CD14-positive monocyte (primary cell): ENCODE data around the gene GATA1. TPM values are rescaled to one million over a fixed set of nuclear protein-coding genes. Genes with fewer than 3 reads are reported as not detected.

Experiments used
- DNase-seq, 3 donors: peaks; one replicate each; pipeline ENCODE4 v3.0.0-alpha.2; 2011 to 2022
- H2AFZ ChIP-seq: 2 replicates; pipeline ENCODE4 v1.6.0; 2012; ENCODE audit warnings: mild to moderate bottlenecking, low read depth, low read length, inconsistent platforms; ENCODE audit not compliant: insufficient read depth, poor library complexity, severe bottlenecking
- H3K27ac ChIP-seq, 2 donors: 1 replicate in 1 of 2; 2 replicates in 1 of 2; pipeline ENCODE4 v1.5.1; 2012 to 2013; ENCODE audit warnings: low read length in 2 of 2, control low read depth in 1 of 2, inconsistent platforms in 1 of 2, low read depth in 1 of 2, mild to moderate bottlenecking in 1 of 2
- H3K27me3 ChIP-seq, 2 donors: one replicate each; pipeline versions ENCODE4 v1.6.0 to v1.6.1; 2011 to 2013; ENCODE audit warnings: low read length in 2 of 2; ENCODE audit not compliant: control insufficient read depth in 2 of 2, insufficient read depth in 2 of 2
- H3K36me3 ChIP-seq, 2 donors: replicated peaks in 1 of 2; 1 replicate in 1 of 2; 2 replicates in 1 of 2; pipeline versions ENCODE4 v1.5.1 to v1.6.1; 2012 to 2013; ENCODE audit warnings: low read length in 2 of 2, control low read depth in 1 of 2, inconsistent platforms in 1 of 2, mild to moderate bottlenecking in 1 of 2; ENCODE audit not compliant: insufficient read depth in 2 of 2, control insufficient read depth in 1 of 2
- H3K4me1 ChIP-seq, 2 donors: 1 replicate in 1 of 2; 2 replicates in 1 of 2; pipeline versions ENCODE4 v1.5.1 to v1.6.1; 2012 to 2013; ENCODE audit warnings: low read length in 2 of 2, control low read depth in 1 of 2, inconsistent platforms in 1 of 2, mild to moderate bottlenecking in 1 of 2, moderate library complexity in 1 of 2; ENCODE audit not compliant: insufficient read depth in 2 of 2, control insufficient read depth in 1 of 2
- H3K4me2 ChIP-seq: replicated peaks from 2 replicates; pipeline ENCODE3; 2012; ENCODE audit warnings: low read length, moderate library complexity, mild to moderate bottlenecking; ENCODE audit not compliant: poor library complexity, severe bottlenecking; ENCODE audit errors: extremely low read depth
- H3K4me3 ChIP-seq, 3 experiments: fragments of 200-600 bp in 1 of 3; sonication (generic) in 1 of 3; replicated peaks in 1 of 3; 1 replicate in 2 of 3; 2 replicates in 1 of 3; pipeline ENCODE4 v1.5.1; 2011 to 2013; ENCODE audit warnings: low read length in 3 of 3, mild to moderate bottlenecking in 3 of 3, control low read depth in 2 of 3, low read depth in 2 of 3, inconsistent platforms in 1 of 3, moderate library complexity in 1 of 3
- H3K79me2 ChIP-seq: 2 replicates; pipeline ENCODE4 v1.6.0; 2012; ENCODE audit warnings: mild to moderate bottlenecking, control low read depth, inconsistent platforms, low read length, moderate library complexity; ENCODE audit not compliant: insufficient read depth
- H3K9ac ChIP-seq: 2 replicates; pipeline ENCODE4 v1.6.0; 2017; ENCODE audit warnings: low read length, mild to moderate bottlenecking; ENCODE audit not compliant: insufficient read depth, poor library complexity, severe bottlenecking
- H3K9me3 ChIP-seq, 2 donors: replicated peaks in 1 of 2; 1 replicate in 1 of 2; 2 replicates in 1 of 2; pipeline versions ENCODE4 v1.5.1 to v1.6.1; 2012 to 2013; ENCODE audit warnings: low read length in 2 of 2, control low read depth in 1 of 2; ENCODE audit not compliant: control insufficient read depth in 1 of 2, insufficient read depth in 1 of 2
- H4K20me1 ChIP-seq: 2 replicates; pipeline ENCODE4 v1.6.0; 2012; ENCODE audit warnings: mild to moderate bottlenecking, low read length, control low read depth, moderate library complexity; ENCODE audit not compliant: insufficient read depth
- H3K27ac Mint-ChIP-seq, 7 donors: one replicate each; pipeline ENCODE4 v1.8.0; 2020; ENCODE audit warnings: mild to moderate bottlenecking in 7 of 7, mixed read lengths in 7 of 7, moderate library complexity in 6 of 7, inconsistent platforms in 2 of 7
- H3K27me3 Mint-ChIP-seq, 3 donors: one replicate each; pipeline ENCODE4 v1.8.0; 2021 to 2022; ENCODE audit warnings: low read depth in 3 of 3, mild to moderate bottlenecking in 3 of 3, mixed read lengths in 3 of 3, moderate library complexity in 3 of 3, inconsistent platforms in 1 of 3
- H3K36me3 Mint-ChIP-seq, 2 donors: one replicate each; pipeline ENCODE4 v1.8.0; 2020; ENCODE audit warnings: mixed read lengths in 2 of 2, inconsistent platforms in 1 of 2, mild to moderate bottlenecking in 1 of 2
- H3K4me1 Mint-ChIP-seq: one replicate; pipeline ENCODE4 v1.8.0; 2020; ENCODE audit warnings: mild to moderate bottlenecking, mixed read lengths
- H3K4me3 Mint-ChIP-seq, 2 donors: one replicate each; pipeline ENCODE4 v1.8.0; 2020; ENCODE audit warnings: mild to moderate bottlenecking in 2 of 2, mixed read lengths in 2 of 2, moderate library complexity in 1 of 2
- H3K9me3 Mint-ChIP-seq, 7 donors: one replicate each; pipeline ENCODE4 v1.8.0; 2020 to 2022; ENCODE audit warnings: mixed read lengths in 7 of 7, mild to moderate bottlenecking in 6 of 7, moderate library complexity in 6 of 7, inconsistent platforms in 2 of 7
- CTCF ChIP-seq: fragments of 200-600 bp; IDR thresholded peaks from one replicate; pipeline ENCODE4 v1.8.0; 2022; ENCODE audit warnings: antibody characterized with exemption, mild to moderate bottlenecking
- WGBS: methylation state at CpG from one replicate; pipeline ENCODE4 v1.1.5; 2013; ENCODE audit warnings: missing lambda C conversion rate; ENCODE audit not compliant: insufficient coverage; 5-methylcytosine and 5-hydroxymethylcytosine counted together
- intact Hi-C, 2 donors: fragments of 100-400 bp; cut with micrococcal nuclease; formaldehyde crosslinking; loops; one replicate each; pipeline versions ENCODE4 v1.15.0 to v1.15.1; 2023
- polyA plus RNA-seq, 3 donors: library from polyadenylated mRNA; depleted of rRNA in 1 of 3; unstranded in 2 of 3; stranded (reverse) in 1 of 3; fragments of 300-500 nt in 2 of 3; fragments of >200 nt in 1 of 3; fragmentation: Illumina TruSeq in 2 of 3; gene quantifications; 1 replicate in 2 of 3; 2 replicates in 1 of 3; pipeline ENCODE4 v1.2.3, GENCODE V29; 2012 to 2021

Gene GATA1
- polyA plus RNA-seq, 3 donors = not detected

GRCh38 chrX:48794911-48795515 lies 8.6 kb downstream of the GATA1 start:
- H3K27me3 ChIP-seq = no peaks in the 10 kb centered on the region
- TF ChIP-seq CTCF = no peak
- Mint-ChIP-seq H3K4me1 (peaks cover 7% of the 10 kb centered on the region), H3K9me3 (no peaks in the 10 kb centered on the region), H3K27ac (peak overlapping the region in 1 of 7 donors; percentile 40), H3K27me3 (peaks cover 0 to 5% (median 0%) of the 10 kb centered on the region in 3 donors), H3K36me3 (no peaks in the 10 kb centered on the region), H3K4me3 (no peak overlapping the region)
- intact Hi-C loops = loop anchor here in 1 of 2 donors (10.0 kb wide), 1 partner anchor 50 kb away; no protein-coding TSS in a partner anchor
- no peaks in the 10 kb centered on the region for H3K79me2 ChIP-seq
- peaks cover 0 to 4% of the 10 kb centered on the region in 2 donors for H3K4me1 ChIP-seq
- no peak overlapping the region for H3K27ac ChIP-seq
- no peak overlapping the region for H2AFZ ChIP-seq
- WGBS = no CpG with 5 or more reads among the region's 8 CpGs
- no peak overlapping the region for H3K9ac ChIP-seq
- no peaks in the 10 kb centered on the region for H3K9me3 ChIP-seq
- H3K4me3 ChIP-seq = no peak overlapping the region
- H3K4me2 ChIP-seq = no peak overlapping the region
- no peaks in the 10 kb centered on the region for H4K20me1 ChIP-seq
- no peaks in the 10 kb centered on the region for H3K36me3 ChIP-seq
- no peak for DNase-seq

- intact Hi-C loops = loop anchor here in 1 of 2 donors (10.0 kb wide), 1 partner anchor 54 kb away; no protein-coding TSS in a partner anchor
- Histone ChIP-seq H3K9me3 (no peaks in the 10 kb centered on the region), H2AFZ (no peak overlapping the region), H4K20me1 (no peaks in the 10 kb centered on the region), H3K4me2 (no peak overlapping the region), H3K9ac (no peak overlapping the region), H3K4me1 (peaks cover 16 to 19% of the 10 kb centered on the region in 2 donors), H3K79me2 (no peaks in the 10 kb centered on the region), H3K36me3 (no peaks in the 10 kb centered on the region), H3K4me3 (no peak overlapping the region), H3K27ac (no peak overlapping the region), H3K27me3 (no peaks in the 10 kb centered on the region)
- no peak for TF ChIP-seq CTCF
- H3K36me3 Mint-ChIP-seq = no peaks in the 10 kb centered on the region
- peaks cover 0 to 9% (median 5%) of the 10 kb centered on the region in 7 donors for H3K9me3 Mint-ChIP-seq
- H3K27ac Mint-ChIP-seq = no peak overlapping the region
- no CpG with 5 or more reads among the region's 2 CpGs for WGBS
- DNase-seq = no peak
- no peak overlapping the region for H3K4me3 Mint-ChIP-seq
- peaks cover 0 to 4% (median 0%) of the 10 kb centered on the region in 3 donors for H3K27me3 Mint-ChIP-seq
- peaks cover 13% of the 10 kb centered on the region for H3K4me1 Mint-ChIP-seq
Measured at GRCh38 chrX:48798318-48798717, 11.9 kb downstream of the GATA1 start.
